Cardiac muscle cell (in vitro differentiated cells and primary cell): ENCODE data around the gene ACOXL. TPM values are rescaled to one million over a fixed set of nuclear protein-coding genes. Genes with fewer than 3 reads are reported as not detected.
A peak's percentile ranks its signal among the peaks of the same experiment; 100 is the strongest.

Experiments used
- DNase-seq, 2 donors: peaks; one replicate each; pipeline versions ENCODE4 v3.0.0 to v3.0.0-alpha.2; 2010 to 2017; ENCODE audit warnings: low read depth in 1 of 2, low spot score in 1 of 2
- H3K27ac ChIP-seq: fragments of 200-600 bp; sonication (generic); 2 replicates; pipeline ENCODE4 v1.5.1; 2016
- H3K27me3 ChIP-seq: fragments of 200-600 bp; sonication (generic); 2 replicates; pipeline ENCODE4 v1.6.0; 2016; ENCODE audit warnings: control low read depth
- H3K36me3 ChIP-seq: fragments of 200-600 bp; sonication (generic); 2 replicates; pipeline ENCODE4 v1.5.1; 2016; ENCODE audit warnings: control low read depth
- H3K4me1 ChIP-seq: fragments of 200-600 bp; sonication (generic); 2 replicates; pipeline ENCODE4 v1.8.1; 2017; ENCODE audit warnings: low read depth, mild to moderate bottlenecking, mixed run types
- H3K4me3 ChIP-seq: fragments of 200-600 bp; sonication (generic); 2 replicates; pipeline ENCODE4 v1.5.1; 2016; ENCODE audit warnings: mild to moderate bottlenecking
- H3K9me3 ChIP-seq: fragments of 200-600 bp; sonication (generic); 2 replicates; pipeline ENCODE4 v1.5.1; 2017; ENCODE audit warnings: low read depth, mild to moderate bottlenecking, control low read depth
- polyA plus RNA-seq: library from polyadenylated mRNA; unstranded; fragments of >200 nt; fragmentation: Nextera tagmentation; extraction: Ambion mirVana; gene quantifications from 2 replicates; pipeline ENCODE4 v1.2.1, GENCODE V29; 2016
- total RNA-seq: library from RNA; depleted of rRNA; stranded (reverse); fragments of >200 nt; gene quantifications from 2 replicates; pipeline ENCODE4 v1.2.3, GENCODE V29; 2016
- TF ChIP-seq, protein P1 (sequence below): IDR thresholded peaks from 2 replicates; pipeline ENCODE4 v1.5.1; 2012; ENCODE audit warnings: low read depth, mild to moderate bottlenecking, low read length

ACOXL gene
- total and polyA plus RNA-seq, 2 experiments from 2014 or later: 0.89 to 2.4 TPM

DNA sequence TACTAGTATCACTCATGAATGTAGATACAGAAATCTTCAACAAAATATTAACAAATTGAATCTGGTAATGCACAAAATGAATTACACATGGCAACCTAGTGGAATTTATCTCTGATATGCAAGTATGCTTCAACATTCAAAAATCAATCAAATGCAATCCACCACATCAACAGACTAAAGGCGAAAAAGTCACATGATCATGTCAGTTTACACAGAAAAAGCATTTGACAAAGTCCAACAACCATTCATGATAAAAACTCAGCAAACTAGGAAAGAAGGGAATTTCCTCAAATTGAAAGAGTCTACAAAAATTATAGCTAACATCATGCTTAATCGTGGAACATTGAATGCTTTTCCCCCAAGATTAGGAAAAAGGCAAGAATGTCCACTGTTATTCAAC is 237.8 kb downstream of the ACOXL start:
- H3K27me3 ChIP-seq: no peaks in the 10 kb centered on the region
- H3K36me3 ChIP-seq: no peaks in the 10 kb centered on the region
- TF ChIP-seq, protein P1, sequence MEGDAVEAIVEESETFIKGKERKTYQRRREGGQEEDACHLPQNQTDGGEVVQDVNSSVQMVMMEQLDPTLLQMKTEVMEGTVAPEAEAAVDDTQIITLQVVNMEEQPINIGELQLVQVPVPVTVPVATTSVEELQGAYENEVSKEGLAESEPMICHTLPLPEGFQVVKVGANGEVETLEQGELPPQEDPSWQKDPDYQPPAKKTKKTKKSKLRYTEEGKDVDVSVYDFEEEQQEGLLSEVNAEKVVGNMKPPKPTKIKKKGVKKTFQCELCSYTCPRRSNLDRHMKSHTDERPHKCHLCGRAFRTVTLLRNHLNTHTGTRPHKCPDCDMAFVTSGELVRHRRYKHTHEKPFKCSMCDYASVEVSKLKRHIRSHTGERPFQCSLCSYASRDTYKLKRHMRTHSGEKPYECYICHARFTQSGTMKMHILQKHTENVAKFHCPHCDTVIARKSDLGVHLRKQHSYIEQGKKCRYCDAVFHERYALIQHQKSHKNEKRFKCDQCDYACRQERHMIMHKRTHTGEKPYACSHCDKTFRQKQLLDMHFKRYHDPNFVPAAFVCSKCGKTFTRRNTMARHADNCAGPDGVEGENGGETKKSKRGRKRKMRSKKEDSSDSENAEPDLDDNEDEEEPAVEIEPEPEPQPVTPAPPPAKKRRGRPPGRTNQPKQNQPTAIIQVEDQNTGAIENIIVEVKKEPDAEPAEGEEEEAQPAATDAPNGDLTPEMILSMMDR: no peak
- no peaks in the 10 kb centered on the region for H3K4me1 ChIP-seq
- no peak overlapping the region for H3K4me3 ChIP-seq
- no peak for DNase-seq
- H3K9me3 ChIP-seq: no peaks in the 10 kb centered on the region
- no peak overlapping the region for H3K27ac ChIP-seq

DNA sequence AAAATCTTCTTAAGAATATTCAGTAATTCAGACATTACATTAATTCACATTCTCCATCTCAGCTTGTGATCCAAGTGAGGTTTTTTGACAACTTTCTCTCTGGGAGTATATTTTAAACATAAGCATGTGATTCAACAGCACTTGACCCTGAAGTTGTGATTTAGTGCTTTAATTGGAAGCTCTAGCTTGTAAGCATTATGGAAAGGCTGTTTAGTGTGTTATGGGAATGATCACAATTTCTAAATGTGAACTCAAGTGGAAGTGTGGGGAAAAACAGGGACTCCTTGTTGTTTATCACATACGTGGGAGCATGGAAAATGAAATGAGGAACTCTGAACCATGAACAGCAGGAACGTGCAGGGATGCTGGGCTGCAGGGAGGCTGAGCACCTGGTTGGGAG is 239.4 kb downstream of the ACOXL start:
- Histone ChIP-seq H3K27me3 (no peaks in the 10 kb centered on the region), H3K4me3 (no peak overlapping the region), H3K27ac (no peak overlapping the region), H3K4me1 (no peaks in the 10 kb centered on the region), H3K36me3 (no peaks in the 10 kb centered on the region), H3K9me3 (no peaks in the 10 kb centered on the region)
- DNase-seq: no peak
- TF ChIP-seq, protein P1: no peak

DNA sequence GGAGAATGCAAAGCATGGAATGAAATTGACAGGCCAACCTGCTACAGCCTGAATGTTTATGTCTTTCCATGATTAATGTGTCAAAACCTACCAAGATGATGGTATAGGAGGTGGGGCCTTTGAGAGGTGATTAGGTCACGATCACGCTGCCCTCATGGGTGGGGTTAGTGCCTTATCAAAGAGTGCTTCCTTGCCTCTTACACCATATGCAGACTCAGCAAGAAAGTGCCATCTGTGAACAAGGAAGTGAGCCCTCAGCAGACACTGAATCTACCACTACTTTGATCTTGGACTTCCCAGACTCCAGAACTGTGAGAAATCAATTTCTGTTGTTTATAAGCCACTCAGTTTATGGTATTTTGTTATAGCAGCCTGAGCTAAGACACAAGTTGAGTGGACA is 240.9 kb downstream of the ACOXL start:
- TF ChIP-seq, protein P1: no peak
- no peak overlapping the region for H3K27ac ChIP-seq
- H3K36me3 ChIP-seq: no peaks in the 10 kb centered on the region
- H3K27me3 ChIP-seq: no peaks in the 10 kb centered on the region
- H3K4me1 ChIP-seq: no peaks in the 10 kb centered on the region
- H3K4me3 ChIP-seq: no peak overlapping the region
- no peak for DNase-seq
- no peaks in the 10 kb centered on the region for H3K9me3 ChIP-seq

DNA sequence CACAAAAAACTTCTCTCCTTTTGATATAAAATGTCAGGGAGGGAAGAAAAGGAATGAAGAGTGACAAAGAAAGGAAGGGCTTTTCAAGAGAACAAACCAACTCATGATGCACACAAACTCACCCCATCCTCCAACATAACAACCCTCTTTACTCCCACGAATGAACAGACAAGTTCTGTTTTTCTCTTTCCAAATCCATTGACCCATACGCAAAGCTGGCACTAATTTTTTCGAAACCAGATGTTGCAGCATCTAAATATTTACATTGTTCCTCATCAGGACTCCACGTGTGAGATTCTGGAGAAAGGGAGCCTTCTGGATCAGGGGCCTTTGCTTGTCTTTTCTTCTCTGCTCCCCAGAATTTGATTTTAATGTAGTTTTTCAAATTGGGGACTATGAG is 245.0 kb downstream of the ACOXL start:
- no peaks in the 10 kb centered on the region for H3K27me3 ChIP-seq
- DNase-seq: no peak
- H3K4me1 ChIP-seq: peaks cover 29% of the 10 kb centered on the region
- H3K36me3 ChIP-seq: no peaks in the 10 kb centered on the region
- no peak overlapping the region for H3K4me3 ChIP-seq
- no peaks in the 10 kb centered on the region for H3K9me3 ChIP-seq
- TF ChIP-seq, protein P1: no peak
- H3K27ac ChIP-seq: no peak overlapping the region

DNA sequence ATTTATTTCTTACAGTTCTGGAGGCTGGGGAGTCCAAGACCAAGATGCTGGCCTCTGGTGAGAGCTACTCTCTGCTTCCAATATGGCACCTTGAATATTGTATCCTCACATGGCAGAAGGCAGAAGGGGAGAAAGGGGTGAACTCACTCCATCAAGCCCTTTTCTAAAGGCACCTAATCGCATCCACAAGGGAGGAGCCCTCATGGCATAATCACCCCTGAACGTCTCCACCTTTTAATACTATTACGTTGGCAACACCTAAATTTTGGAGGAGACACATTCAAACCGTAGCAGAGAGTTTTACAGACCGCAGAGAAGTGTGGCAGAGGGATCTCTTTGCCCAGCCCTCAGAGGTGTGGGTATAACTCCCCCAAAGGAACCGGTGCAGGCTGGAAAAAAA is 245.8 kb downstream of the ACOXL start:
- TF ChIP-seq, protein P1: no peak
- H3K4me1 ChIP-seq: peaks cover 29% of the 10 kb centered on the region
- peak overlapping the region; percentile 84 for H3K27ac ChIP-seq
- H3K27me3 ChIP-seq: no peaks in the 10 kb centered on the region
- no peak for DNase-seq
- H3K4me3 ChIP-seq: no peak overlapping the region
- no peaks in the 10 kb centered on the region for H3K9me3 ChIP-seq
- no peaks in the 10 kb centered on the region for H3K36me3 ChIP-seq
